Ovary (tissue), 9 donors: ENCODE data around the gene PAAF1. TPM values are rescaled to one million over a fixed set of nuclear protein-coding genes. Genes with fewer than 3 reads are reported as not detected.

ENCODE experiments used
- DNase-seq, 5 donors: peaks; one replicate each; pipeline ENCODE4 v3.0.0-alpha.2; 2019 to 2020
- H3K27ac ChIP-seq, 2 donors: fragments of 200-600 bp; one replicate each; pipeline versions ENCODE4 v1.5.1 to v1.8.0; 2019 to 2022
- H3K27me3 ChIP-seq: fragments of 200-600 bp; one replicate; pipeline ENCODE4 v1.8.0; 2022
- H3K36me3 ChIP-seq: fragments of 200-600 bp; sonication (generic); one replicate; pipeline ENCODE4 v1.5.1; 2019
- H3K4me1 ChIP-seq: one replicate; pipeline ENCODE4 v1.8.1; 2013; ENCODE audit warnings: mild to moderate bottlenecking, moderate library complexity; ENCODE audit not compliant: insufficient read depth
- H3K4me3 ChIP-seq: fragments of 200-600 bp; sonication (generic); one replicate; pipeline ENCODE4 v1.5.1; 2017
- H3K9me3 ChIP-seq, 2 donors: fragments of 200-600 bp in 1 of 2; sonication (generic) in 1 of 2; one replicate each; pipeline versions ENCODE4 v1.5.1 to v1.8.1; 2013 to 2019; ENCODE audit warnings: mild to moderate bottlenecking in 1 of 2, moderate library complexity in 1 of 2
- EP300 ChIP-seq: sonication (generic); formaldehyde crosslinking; IDR thresholded peaks from one replicate; pipeline ENCODE4 v1.6.1; 2017; ENCODE audit warnings: antibody characterized with exemption
- POLR2A ChIP-seq: fragments of 450-650 bp; IDR thresholded peaks from one replicate; pipeline ENCODE4 v1.6.1; 2017; ENCODE audit warnings: antibody characterized with exemption, mild to moderate bottlenecking, moderate library complexity
- WGBS, 3 donors: extraction: QIAGEN DNeasy Blood & Tissue Kit in 1 of 3; methylation state at CpG; one replicate each; pipeline versions ENCODE4 v1.1.5 to v1.1.7; 2013 to 2017; 5-methylcytosine and 5-hydroxymethylcytosine counted together
- intact Hi-C, 4 donors: fragments of 100-400 bp; cut with DNase I; formaldehyde crosslinking; loops; one replicate each; pipeline versions ENCODE4 v1.11.0 to v1.15.1; 2022 to 2023
- polyA plus RNA-seq, 2 donors: library from polyadenylated mRNA; stranded (reverse); fragments of 200-250 nt in 1 of 2; fragments of 350-450 nt in 1 of 2; fragmentation: Illumina TruSeq in 1 of 2; extraction: RNeasy Lipid Tissue Mini Kit (QIAGEN cat#74804) in 1 of 2; gene quantifications; one replicate each; pipeline ENCODE4 v1.2.3, GENCODE V29; 2013 to 2014
- total RNA-seq, 7 donors: library from RNA; depleted of rRNA in 2 of 7; stranded (reverse); fragments of >200 nt in 2 of 7; fragmentation: NEBNext Ultra II Directional in 3 of 7; extraction: Animal tissue kit (Norgen Biotek cat#: 25700) in 3 of 7; gene quantifications; one replicate each; pipeline versions ENCODE4 v1.1.0 to v1.2.4, GENCODE V29; 2016 to 2023
- TF ChIP-seq, protein P1 (sequence below), 3 donors: fragments of 450-650 bp in 2 of 3; fragments of 200-600 bp in 1 of 3; IDR thresholded peaks; one replicate each; pipeline versions ENCODE4 v1.5.1 to v1.8.0; 2016 to 2022; ENCODE audit warnings: antibody characterized with exemption in 3 of 3, mild to moderate bottlenecking in 1 of 3
- donor health status: DM: no; HTN: no; CAD: no; lungs with moderate emphysema.
- donor health status: DM: no; HTN: no; CAD: no.
- donor health status: Bipolar disorder and iron deficiency.
- donor health status: DM: yes; HTN: yes; CAD: no.
- donor health status: DM: no; HTN: no; CAD: no.
- donor health status: DM: yes; HTN: yes; CAD: no.

Gene PAAF1
- total and polyA plus RNA-seq, 9 donors: 9.5 to 48.0 (median 18.3) TPM

DNA sequence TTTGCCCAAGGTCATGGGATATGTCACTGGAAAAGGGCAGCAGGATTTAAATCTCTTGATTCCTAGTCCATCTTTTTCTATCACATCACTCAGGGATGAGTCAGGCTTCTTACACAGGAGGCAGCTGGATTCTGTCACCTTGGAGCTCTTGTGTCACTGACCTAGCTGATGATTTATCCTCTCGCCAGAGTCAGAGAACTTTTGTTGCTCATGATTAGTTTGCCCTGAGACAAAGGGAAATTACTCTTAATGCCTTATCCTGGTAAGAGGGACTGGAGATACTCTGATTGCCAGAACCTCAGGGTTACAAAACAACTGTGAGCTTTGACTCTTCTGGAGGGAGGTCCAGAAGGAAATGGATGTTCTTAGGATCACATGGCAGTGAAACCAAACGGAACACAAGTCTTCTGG, 10.2 kb upstream of the PAAF1 start:
- WGBS, 3 donors: 8 to 18% (median 18%) methylated on average over 2 of the region's 2 CpGs
- intact Hi-C loops: no loop called here
- peaks cover 4% of the 10 kb centered on the region for H3K4me1 ChIP-seq
- TF ChIP-seq POLR2A (no peak), EP300 (no peak)
- TF ChIP-seq, protein P1, sequence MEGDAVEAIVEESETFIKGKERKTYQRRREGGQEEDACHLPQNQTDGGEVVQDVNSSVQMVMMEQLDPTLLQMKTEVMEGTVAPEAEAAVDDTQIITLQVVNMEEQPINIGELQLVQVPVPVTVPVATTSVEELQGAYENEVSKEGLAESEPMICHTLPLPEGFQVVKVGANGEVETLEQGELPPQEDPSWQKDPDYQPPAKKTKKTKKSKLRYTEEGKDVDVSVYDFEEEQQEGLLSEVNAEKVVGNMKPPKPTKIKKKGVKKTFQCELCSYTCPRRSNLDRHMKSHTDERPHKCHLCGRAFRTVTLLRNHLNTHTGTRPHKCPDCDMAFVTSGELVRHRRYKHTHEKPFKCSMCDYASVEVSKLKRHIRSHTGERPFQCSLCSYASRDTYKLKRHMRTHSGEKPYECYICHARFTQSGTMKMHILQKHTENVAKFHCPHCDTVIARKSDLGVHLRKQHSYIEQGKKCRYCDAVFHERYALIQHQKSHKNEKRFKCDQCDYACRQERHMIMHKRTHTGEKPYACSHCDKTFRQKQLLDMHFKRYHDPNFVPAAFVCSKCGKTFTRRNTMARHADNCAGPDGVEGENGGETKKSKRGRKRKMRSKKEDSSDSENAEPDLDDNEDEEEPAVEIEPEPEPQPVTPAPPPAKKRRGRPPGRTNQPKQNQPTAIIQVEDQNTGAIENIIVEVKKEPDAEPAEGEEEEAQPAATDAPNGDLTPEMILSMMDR (IDR thresholded peaks at IDR 0.05): no peak
- peak in 2 of 5 donors; percentile 47 to 64 for DNase-seq
- no peaks in the 10 kb centered on the region for H3K36me3 ChIP-seq
- H3K4me3 ChIP-seq: no peak overlapping the region
- H3K27me3 ChIP-seq: no peaks in the 10 kb centered on the region
- no peaks in the 10 kb centered on the region for H3K9me3 ChIP-seq
- peak overlapping the region in 1 of 2 donors; percentile 17 for H3K27ac ChIP-seq

DNA sequence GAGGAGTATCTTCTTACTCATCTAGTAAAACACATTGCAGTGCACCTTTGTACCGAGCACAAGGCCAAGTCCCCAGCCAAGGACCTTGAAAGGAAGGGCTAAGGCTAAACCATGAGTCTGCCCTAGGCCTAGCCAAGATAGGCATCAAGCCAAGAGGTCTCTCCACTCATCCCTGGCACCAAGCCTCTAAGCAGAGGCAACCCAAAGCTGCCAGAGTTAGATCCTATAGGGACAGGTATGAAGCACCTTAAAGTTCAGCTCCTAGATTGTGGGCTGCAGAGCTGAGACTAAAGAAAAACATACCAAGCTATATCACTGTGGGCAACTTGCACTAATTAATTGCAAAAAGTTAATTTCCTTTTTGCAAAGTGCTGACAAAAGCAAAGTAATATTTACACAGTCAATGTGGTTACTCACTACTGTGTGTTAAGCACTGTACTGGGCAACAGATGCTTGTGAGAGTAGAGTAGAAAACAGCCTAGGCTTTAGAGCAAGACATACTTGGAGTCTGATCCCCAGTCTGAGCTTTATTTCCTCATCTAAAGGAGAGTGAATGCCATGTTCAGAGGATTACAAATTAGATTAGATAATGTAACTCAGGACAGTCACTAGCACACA, 7.4 kb upstream of the PAAF1 start:
- Histone ChIP-seq H3K27ac (no peak overlapping the region), H3K4me1 (peaks cover 4% of the 10 kb centered on the region), H3K36me3 (no peaks in the 10 kb centered on the region), H3K9me3 (no peaks in the 10 kb centered on the region), H3K27me3 (no peaks in the 10 kb centered on the region), H3K4me3 (no peak overlapping the region)
- 0 to 21% (median 3%) methylated on average over 1 of the region's 1 CpG for WGBS, 3 donors
- DNase-seq: no peak
- intact Hi-C loops: no loop called here
- TF ChIP-seq, protein P1 (IDR thresholded peaks at IDR 0.05): no peak
- TF ChIP-seq EP300 (no peak), POLR2A (no peak)

DNA sequence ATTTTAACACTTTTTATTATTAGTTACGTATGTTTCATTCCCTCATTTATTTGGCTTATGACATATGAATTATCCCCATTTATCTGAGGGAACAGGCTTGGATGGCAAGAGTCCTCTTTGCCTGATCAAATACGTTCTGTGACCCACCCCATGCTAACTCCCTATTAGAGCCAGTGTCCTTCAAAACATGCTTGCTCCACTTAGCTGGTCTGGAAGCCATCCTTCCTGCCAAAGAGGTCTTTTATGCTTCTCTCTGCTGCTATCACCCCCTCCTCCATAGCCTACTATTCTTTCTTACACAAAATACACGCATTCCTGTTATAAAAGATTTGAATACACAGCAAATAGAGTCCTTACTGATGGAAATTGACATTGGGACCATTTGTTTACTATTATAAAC, 6.5 kb upstream of the PAAF1 start:
- no peak for TF ChIP-seq POLR2A
- no peak for TF ChIP-seq EP300
- TF ChIP-seq, protein P1 (IDR thresholded peaks at IDR 0.05): no peak
- Histone ChIP-seq H3K27me3 (no peaks in the 10 kb centered on the region), H3K9me3 (no peaks in the 10 kb centered on the region), H3K27ac (no peak overlapping the region), H3K36me3 (no peaks in the 10 kb centered on the region), H3K4me3 (no peak overlapping the region), H3K4me1 (peaks cover 8% of the 10 kb centered on the region)
- intact Hi-C loops: no loop called here
- WGBS, 3 donors: 82 to 87% (median 87%) methylated on average over 3 of the region's 3 CpGs
- no peak for DNase-seq

DNA sequence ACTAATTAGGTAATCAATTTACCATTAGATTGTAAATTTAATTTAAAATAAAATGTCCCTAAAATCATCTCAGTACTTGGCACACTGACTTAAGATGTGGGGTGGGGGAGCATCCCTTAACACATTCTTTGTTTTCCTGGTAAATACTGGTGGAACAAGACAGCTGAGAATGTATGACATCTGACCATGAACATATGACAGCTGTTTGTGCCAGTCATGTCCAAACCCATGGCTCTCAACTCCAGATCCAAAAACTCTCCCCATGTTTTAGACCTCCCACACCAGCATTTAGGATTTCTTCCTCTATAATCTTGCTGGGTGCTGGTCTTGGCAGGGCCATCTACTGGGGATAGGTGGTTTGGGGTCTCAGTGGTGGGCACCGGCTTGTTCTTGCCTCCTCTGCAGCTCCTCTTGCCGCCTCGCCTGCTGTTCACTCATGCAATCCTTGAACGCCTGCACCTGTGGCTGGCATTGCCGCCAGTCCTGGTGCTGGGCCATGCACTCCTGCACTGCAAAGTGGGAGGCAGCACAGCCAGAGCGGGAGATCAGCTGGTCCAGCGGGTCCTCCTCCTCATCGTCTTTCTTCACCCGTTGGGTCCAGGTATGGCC, 3.9 kb upstream of the PAAF1 start:
- 88 to 93% (median 90%) methylated on average over 9 of the region's 9 CpGs for WGBS, 3 donors

More for the DNA sequence above, 3.9 kb upstream of the PAAF1 start:
- Histone ChIP-seq H3K4me3 (no peak overlapping the region), H3K27ac (no peak overlapping the region), H3K9me3 (no peaks in the 10 kb centered on the region), H3K27me3 (no peaks in the 10 kb centered on the region), H3K4me1 (peaks cover 11% of the 10 kb centered on the region), H3K36me3 (no peaks in the 10 kb centered on the region)
- intact Hi-C loops: no loop called here
- DNase-seq: no peak
- TF ChIP-seq EP300 (no peak), POLR2A (no peak)
- TF ChIP-seq, protein P1 (IDR thresholded peaks at IDR 0.05): no peak
